ENCODE data around the gene LRP6. TPM values are rescaled to one million over a fixed set of nuclear protein-coding genes. Genes with fewer than 3 reads are reported as not detected.

Gene LRP6
- total RNA-seq, 1 experiment from 2014 or later: 62.4 TPM

- H3K14ac ChIP-seq (ENCODE audit: insufficient read depth, low read length): peak overlapping the region; percentile 93
- no peak overlapping the region for H2BK12ac ChIP-seq (ENCODE audit: insufficient read length, low read depth, low read length)
- H3K4me2 ChIP-seq (ENCODE audit: insufficient read depth, insufficient read length, low read length): peak overlapping the region; percentile 87
- no peak overlapping the region for H2BK120ac ChIP-seq (ENCODE audit: low read depth, low read length, poor library complexity, severe bottlenecking)
- no peak overlapping the region for H2AK5ac ChIP-seq (ENCODE audit: insufficient read length, low read length)
- H3K23me2 ChIP-seq (ENCODE audit: insufficient read length, low read depth, low read length, poor library complexity, severe bottlenecking): peaks cover 13% of the 10 kb centered on the region
- no peaks in the 10 kb centered on the region for H4K20me1 ChIP-seq (ENCODE audit: control insufficient read depth, insufficient read depth, insufficient read length)
- no peak overlapping the region for H2BK5ac ChIP-seq (ENCODE audit: insufficient read length, low read length)
- H3K27me3 Mint-ChIP-seq (ENCODE audit: low read depth): no peaks in the 10 kb centered on the region
- H2BK15ac ChIP-seq (ENCODE audit: low read depth, low read length): no peak overlapping the region
- H3K27ac Mint-ChIP-seq: peak overlapping the region; percentile 89 to 100 (median 100); a peak in 6 of 7 replicates
- no peak overlapping the region for H2BK20ac ChIP-seq (ENCODE audit: low read depth, low read length, poor library complexity, severe bottlenecking)
- H3K4me1 ChIP-seq (ENCODE audit: insufficient read depth, low read length): no peaks in the 10 kb centered on the region
- H3K4ac ChIP-seq (ENCODE audit: low read depth, low read length): no peak overlapping the region
- peak overlapping the region; percentile 31 for H3K18ac ChIP-seq (ENCODE audit: insufficient read length, low read depth, low read length)
- H3T11ph ChIP-seq (ENCODE audit: low read length): no peak overlapping the region
- no peak overlapping the region for H4K91ac ChIP-seq (ENCODE audit: insufficient read length, low read depth, low read length)
- H3K27ac ChIP-seq (ENCODE audit: insufficient read length, low read depth, low read length): no peak overlapping the region
- WGBS (ENCODE audit: extremely low coverage, insufficient read length, low lambda C conversion rate): no CpG with 5 or more reads among the region's 27 CpGs
- no peak overlapping the region for H4K8ac ChIP-seq (replicated peaks; ENCODE audit: insufficient read length, low read depth, low read length)
- no peak for TF ChIP-seq CTCF (conservative IDR thresholded peaks at IDR 0.05)
- H3K23ac ChIP-seq (ENCODE audit: insufficient read length, low read depth, low read length): no peak overlapping the region
- peaks cover 37 to 38% of the 10 kb centered on the region in 2 experiments for H3K4me1 Mint-ChIP-seq
- H2AFZ ChIP-seq (ENCODE audit: low read length): no peak overlapping the region
- H3K9me3 Mint-ChIP-seq: no peaks in the 10 kb centered on the region
- no peaks in the 10 kb centered on the region for H3K79me1 ChIP-seq (ENCODE audit: insufficient read depth, low read depth, low read length, poor library complexity, severe bottlenecking)
- H3K9me3 ChIP-seq (ENCODE audit: control insufficient read depth, low read depth, low read length): no peaks in the 10 kb centered on the region
- H3K36me3 Mint-ChIP-seq (ENCODE audit: insufficient read depth in 1 of 3, low read depth in 3 of 3): peaks cover 9 to 21% (median 11%) of the 10 kb centered on the region in 3 experiments; a peak in 6 of 7 replicates
- H3K79me2 ChIP-seq (ENCODE audit: insufficient read depth, low read length): peaks cover 34% of the 10 kb centered on the region
- peak overlapping the region; percentile 81 for H3K9ac ChIP-seq (ENCODE audit: extremely low read depth, insufficient read length, low read length)
- H3K4me3 Mint-ChIP-seq: peak overlapping the region; percentile 90 to 94
- H3K56ac ChIP-seq (ENCODE audit: insufficient read length, low read depth, low read length): no peak overlapping the region
- DNase-seq: no peak
- no peaks in the 10 kb centered on the region for H3K27me3 ChIP-seq (ENCODE audit: insufficient read depth, low read length)
- no peak overlapping the region for H4K5ac ChIP-seq (ENCODE audit: insufficient read length, low read depth, low read length)
These were observed 413 bp downstream of the LRP6 start for GRCh38 chr12:12266389-12266872.
